Measurements from ENCODE around the gene CALD1.

DNA sequence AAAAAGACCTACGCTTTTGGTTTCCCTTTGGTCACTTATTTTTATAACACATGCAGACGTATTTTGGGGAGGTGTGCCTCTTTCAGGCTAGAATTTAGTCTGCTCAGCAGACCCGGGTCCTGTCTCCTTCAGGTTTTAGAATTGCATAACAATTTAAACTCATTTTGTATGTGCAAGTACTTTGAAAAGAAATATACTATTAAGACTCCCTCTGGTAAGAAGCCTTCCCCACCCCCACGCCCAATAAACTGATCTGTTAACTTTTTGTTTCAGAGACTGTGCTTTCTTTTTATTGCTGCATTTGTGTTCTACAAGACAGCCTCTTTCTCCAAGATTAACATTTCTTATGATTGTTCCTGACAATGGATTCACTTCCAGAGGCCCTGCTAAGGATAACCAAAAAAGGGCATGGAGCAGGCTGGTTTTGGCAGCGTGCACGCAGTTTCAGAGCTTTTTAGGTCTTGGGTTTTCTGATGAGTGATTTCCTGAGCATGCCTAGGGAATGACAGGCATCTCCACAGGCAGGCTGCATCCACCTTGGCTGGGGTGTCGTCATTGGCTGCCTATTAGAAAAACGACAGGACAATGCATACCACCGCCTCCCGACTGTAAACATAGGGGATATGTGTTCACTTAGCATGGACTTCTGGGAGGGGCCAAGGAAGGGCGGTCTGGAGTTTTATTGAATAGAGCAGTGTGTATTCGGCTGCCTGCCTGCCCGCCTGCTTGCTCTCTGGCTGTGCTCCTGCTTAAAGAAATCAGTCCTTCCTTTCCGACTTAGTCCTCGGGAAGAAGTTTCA, at the start of gene CALD1:
- peak; percentile 97 for TF ChIP-seq POLR2AphosphoS5 (IDR thresholded peaks at IDR 0.05)
- TF ChIP-seq, protein P1, sequence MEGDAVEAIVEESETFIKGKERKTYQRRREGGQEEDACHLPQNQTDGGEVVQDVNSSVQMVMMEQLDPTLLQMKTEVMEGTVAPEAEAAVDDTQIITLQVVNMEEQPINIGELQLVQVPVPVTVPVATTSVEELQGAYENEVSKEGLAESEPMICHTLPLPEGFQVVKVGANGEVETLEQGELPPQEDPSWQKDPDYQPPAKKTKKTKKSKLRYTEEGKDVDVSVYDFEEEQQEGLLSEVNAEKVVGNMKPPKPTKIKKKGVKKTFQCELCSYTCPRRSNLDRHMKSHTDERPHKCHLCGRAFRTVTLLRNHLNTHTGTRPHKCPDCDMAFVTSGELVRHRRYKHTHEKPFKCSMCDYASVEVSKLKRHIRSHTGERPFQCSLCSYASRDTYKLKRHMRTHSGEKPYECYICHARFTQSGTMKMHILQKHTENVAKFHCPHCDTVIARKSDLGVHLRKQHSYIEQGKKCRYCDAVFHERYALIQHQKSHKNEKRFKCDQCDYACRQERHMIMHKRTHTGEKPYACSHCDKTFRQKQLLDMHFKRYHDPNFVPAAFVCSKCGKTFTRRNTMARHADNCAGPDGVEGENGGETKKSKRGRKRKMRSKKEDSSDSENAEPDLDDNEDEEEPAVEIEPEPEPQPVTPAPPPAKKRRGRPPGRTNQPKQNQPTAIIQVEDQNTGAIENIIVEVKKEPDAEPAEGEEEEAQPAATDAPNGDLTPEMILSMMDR (IDR thresholded peaks at IDR 0.05) = no peak
- TF ChIP-seq POLR2A (IDR thresholded peaks at IDR 0.05) = peak; percentile 84 to 89
